A549 (cell line): ENCODE results near the gene CCL2. TPM values are rescaled to one million over a fixed set of nuclear protein-coding genes. Genes with fewer than 3 reads are reported as not detected.

ENCODE experiments used
- ATAC-seq, 2 experiments: fragments of 200-7000 bp in 1 of 2; fragments of >200 bp in 1 of 2; cut with Nextera tagmentation in 1 of 2; cut with Tn5 transposase in 1 of 2; 3 replicates each; pipeline versions ENCODE4 v1.8.0 to v1.9.1; 2018 to 2020; ENCODE audit warnings: mild to moderate bottlenecking in 1 of 2, moderate library complexity in 1 of 2
- CTCF ChIA-PET: fragments of 300-600 bp; sonication (Branson Sonifier 250); formaldehyde crosslinking; extraction: SDS; loops from one replicate; lab custom pipeline; 2021; ENCODE audit warnings: antibody characterized with exemption, inconsistent platforms; lab: Yijun Ruan, JAX
- POLR2A ChIA-PET: fragments of 350-600 bp; formaldehyde crosslinking; extraction: SDS; loops from one replicate; lab custom pipeline; 2021; ENCODE audit warnings: antibody characterized with exemption, inconsistent platforms; lab: Yijun Ruan, JAX
- DNase-seq, 2 experiments: peaks; one replicate each; pipeline versions ENCODE4 v3.0.0 to v3.0.0-alpha.2; 2011 to 2016; ENCODE audit warnings: low read depth in 1 of 2, low spot score in 1 of 2
- FAIRE-seq: peaks from 2 replicates; lab custom pipeline; 2011; peaks lifted over from hg19 to GRCh38; lab: Jason Lieb, UNC
- H3K27ac ChIP-seq, 2 experiments: fragments of >200 bp; sonication (Bioruptor Twin); formaldehyde crosslinking; 3 replicates each; pipeline ENCODE4 v1.5.1; 2016 to 2017
- H3K4me1 ChIP-seq: fragments of >200 bp; sonication (Bioruptor Twin); formaldehyde crosslinking; 3 replicates; pipeline ENCODE4 v1.6.1; 2016
- H3K4me2 ChIP-seq: fragments of >200 bp; sonication (Bioruptor Twin); formaldehyde crosslinking; 3 replicates; pipeline ENCODE4 v1.6.1; 2016
- H3K4me3 ChIP-seq: fragments of >200 bp; sonication (Bioruptor Twin); formaldehyde crosslinking; 3 replicates; pipeline ENCODE4 v1.5.1; 2016
- H3K9me3 ChIP-seq: fragments of >200 bp; sonication (Bioruptor Twin); formaldehyde crosslinking; 3 replicates; pipeline ENCODE4 v1.6.1; 2016
- BHLHE40 ChIP-seq: IDR thresholded peaks from 2 replicates; pipeline ENCODE4 v1.6.1; 2012; ENCODE audit warnings: low read depth, low read length, inconsistent platforms
- EHF ChIP-seq: fragments of 250-450 bp; sonication (Bioruptor Pico); IDR thresholded peaks from 2 replicates; pipeline ENCODE4 v1.5.0; 2020; ENCODE audit warnings: mild to moderate bottlenecking
- EP300 ChIP-seq, 2 experiments: fragments of >200 bp; sonication (Bioruptor Twin); formaldehyde crosslinking; IDR thresholded peaks; 2 replicates in 1 of 2; 3 replicates in 1 of 2; pipeline ENCODE4 v1.6.1; 2016 to 2017
- FOSB ChIP-seq: fragments of 250-450 bp; sonication (Bioruptor Pico); IDR thresholded peaks from 2 replicates; pipeline ENCODE4 v1.5.0; 2020; ENCODE audit warnings: mild to moderate bottlenecking, moderate library complexity
- HDAC2 ChIP-seq: fragments of 200-600 bp; sonication (generic); IDR thresholded peaks from 2 replicates; pipeline ENCODE4 v1.6.1; 2016
- HOXA7 ChIP-seq: fragments of 250-450 bp; sonication (Bioruptor Pico); IDR thresholded peaks from 2 replicates; pipeline ENCODE4 v1.5.0; 2020; ENCODE audit warnings: mild to moderate bottlenecking, moderate library complexity
- HOXB5 ChIP-seq: fragments of 250-450 bp; sonication (Bioruptor Pico); IDR thresholded peaks from 2 replicates; pipeline ENCODE4 v1.5.0; 2020; ENCODE audit warnings: mild to moderate bottlenecking, moderate library complexity
- JUNB ChIP-seq: fragments of >200 bp; sonication (Bioruptor Twin); formaldehyde crosslinking; IDR thresholded peaks from 2 replicates; pipeline ENCODE4 v1.6.1; 2016
- KDM1A ChIP-seq: fragments of 200-600 bp; sonication (generic); IDR thresholded peaks from 2 replicates; pipeline ENCODE4 v1.6.1; 2016; ENCODE audit warnings: low read depth, mild to moderate bottlenecking
- KDM5A ChIP-seq: fragments of 200-600 bp; sonication (generic); IDR thresholded peaks from 2 replicates; pipeline ENCODE4 v1.6.1; 2016; ENCODE audit warnings: antibody characterized with exemption, mild to moderate bottlenecking
- MAFK ChIP-seq: fragments of 450-650 bp; IDR thresholded peaks from 2 replicates; pipeline ENCODE4 v1.6.1; 2014; ENCODE audit not compliant: partially characterized antibody
- MYC ChIP-seq: IDR thresholded peaks from 2 replicates; pipeline ENCODE4 v1.6.1; 2012; ENCODE audit warnings: mild to moderate bottlenecking, inconsistent platforms, low read length, improper control_type of control experiment, borderline replicate concordance
- NFE2L2 ChIP-seq: fragments of 150-350 bp; conservative IDR thresholded peaks from 2 replicates; pipeline ENCODE4 v1.6.1; 2014; ENCODE audit warnings: low read length
- NPAS2 ChIP-seq: fragments of 250-450 bp; sonication (Bioruptor Pico); IDR thresholded peaks from 2 replicates; pipeline ENCODE4 v1.8.0; 2022; ENCODE audit warnings: mild to moderate bottlenecking, moderate library complexity, borderline replicate concordance
- PHF8 ChIP-seq: fragments of 200-600 bp; sonication (generic); IDR thresholded peaks from 2 replicates; pipeline ENCODE4 v1.6.1; 2016; ENCODE audit warnings: low read depth, mild to moderate bottlenecking, antibody characterized with exemption, moderate library complexity, borderline replicate concordance
- RAD21 ChIP-seq, 2 experiments: fragments of >200 bp in 1 of 2; sonication (Bioruptor Twin) in 1 of 2; formaldehyde crosslinking in 1 of 2; IDR thresholded peaks in 1 of 2; conservative IDR thresholded peaks in 1 of 2; 2 replicates in 1 of 2; 3 replicates in 1 of 2; pipeline ENCODE4 v1.6.1; 2012 to 2018; ENCODE audit warnings: inconsistent platforms in 1 of 2
- RNF2 ChIP-seq: fragments of 200-600 bp; sonication (generic); IDR thresholded peaks from 2 replicates; pipeline ENCODE4 v1.6.1; 2016; ENCODE audit warnings: low read depth, mild to moderate bottlenecking, antibody characterized with exemption, moderate library complexity, borderline replicate concordance
- SMC3 ChIP-seq: fragments of >200 bp; sonication (Bioruptor Twin); formaldehyde crosslinking; IDR thresholded peaks from 3 replicates; pipeline ENCODE4 v1.6.1; 2018; ENCODE audit warnings: inconsistent platforms
- TFCP2L1 ChIP-seq: fragments of 250-450 bp; sonication (Bioruptor Pico); IDR thresholded peaks from 2 replicates; pipeline ENCODE4 v1.5.0; 2021; ENCODE audit warnings: mild to moderate bottlenecking
- TP53 ChIP-seq: fragments of 250-450 bp; sonication (Bioruptor Pico); IDR thresholded peaks from 2 replicates; pipeline ENCODE4 v1.5.0; 2021; ENCODE audit warnings: mild to moderate bottlenecking, moderate library complexity
- ZC3H11A ChIP-seq: fragments of 450-650 bp; IDR thresholded peaks from 2 replicates; pipeline ENCODE4 v1.6.1; 2014; ENCODE audit warnings: antibody characterized with exemption, mild to moderate bottlenecking
- ZNF302 ChIP-seq: fragments of 250-450 bp; sonication (Bioruptor Pico); IDR thresholded peaks from 2 replicates; pipeline ENCODE4 v1.9.0; 2021; ENCODE audit warnings: inconsistent platforms, mild to moderate bottlenecking, moderate library complexity
- ZSCAN20 ChIP-seq: fragments of 250-450 bp; sonication (Bioruptor Pico); IDR thresholded peaks from 2 replicates; pipeline ENCODE4 v1.8.0; 2022; ENCODE audit warnings: mild to moderate bottlenecking, moderate library complexity
- WGBS: methylation state at CpG from one replicate; pipeline ENCODE4 v1.1.6; 2017; ENCODE audit errors: missing lambda C conversion rate; 5-methylcytosine and 5-hydroxymethylcytosine counted together
- polyA plus RNA-seq, 4 experiments: library from polyadenylated mRNA; depleted of rRNA in 3 of 4; stranded (reverse); fragments of >200 nt; fragmentation: RNase III in 1 of 4; extraction: RNeasy Plus Mini Kit Qiagen cat#74134 plus additional on column Dnase treatment in 1 of 4; gene quantifications; 2 replicates in 3 of 4; 3 replicates in 1 of 4; pipeline ENCODE4 v1.2.3, GENCODE V29; 2011 to 2017
- TF ChIP-seq, protein P1 (sequence below): fragments of 150-350 bp; IDR thresholded peaks from 2 replicates; pipeline ENCODE4 v1.6.1; 2014; ENCODE audit warnings: low read depth, mild to moderate bottlenecking, low read length
- TF ChIP-seq, protein P2 (sequence below): IDR thresholded peaks from 2 replicates; pipeline ENCODE4 v1.6.1; 2012
- TF ChIP-seq, protein P3 (sequence below): fragments of >200 bp; sonication (Bioruptor Twin); formaldehyde crosslinking; IDR thresholded peaks from 3 replicates; pipeline ENCODE4 v1.5.1; 2016
- TF ChIP-seq, protein P4 (sequence below): IDR thresholded peaks from 2 replicates; pipeline ENCODE4 v1.6.1; 2012

The CCL2 gene
- polyA plus RNA-seq, 2 of the 4 experiments (the other 2 are of a cell fraction) = 17.6 to 144 TPM

DNA sequence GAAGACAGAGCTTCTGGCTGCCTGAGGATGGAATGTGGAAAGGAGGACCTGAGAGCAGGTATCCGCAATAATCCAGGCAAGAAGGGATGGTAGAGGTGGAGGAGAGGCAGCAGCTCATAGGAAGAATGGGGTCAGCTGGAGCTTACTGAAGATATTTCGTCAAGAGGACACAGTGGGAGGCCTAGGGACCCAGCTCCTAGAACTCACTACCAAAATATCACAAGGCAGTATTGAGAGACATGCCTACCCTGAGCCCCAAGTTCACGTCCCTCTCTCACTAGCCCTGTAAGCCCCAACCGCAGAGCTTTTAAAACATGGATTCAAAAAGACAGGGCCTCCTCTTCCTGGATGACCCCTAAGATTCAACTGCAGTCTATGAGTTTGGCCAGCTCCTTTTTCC lies 50.0 kb downstream of the CCL2 start:
- ATAC-seq = no peak

DNA sequence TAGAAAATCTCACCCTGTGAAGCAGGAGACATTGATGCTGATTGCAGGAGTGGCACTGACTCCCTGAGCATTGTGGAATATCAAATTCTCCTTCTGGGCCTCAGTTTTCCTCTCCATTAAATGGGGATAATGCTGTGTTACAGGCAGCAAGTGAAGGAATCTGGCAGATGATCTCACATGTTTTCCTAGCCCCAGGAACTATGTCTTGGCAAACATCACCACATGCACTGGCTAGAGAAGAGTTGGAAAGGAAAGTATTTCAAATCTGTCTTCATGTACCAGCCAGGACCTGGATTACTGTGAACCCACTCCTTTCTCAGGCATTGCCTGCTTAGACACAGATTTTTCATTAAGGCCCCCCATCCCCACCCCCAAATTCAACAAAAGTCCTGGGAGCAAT lies 50.5 kb downstream of the CCL2 start:
- TF ChIP-seq, protein P1, sequence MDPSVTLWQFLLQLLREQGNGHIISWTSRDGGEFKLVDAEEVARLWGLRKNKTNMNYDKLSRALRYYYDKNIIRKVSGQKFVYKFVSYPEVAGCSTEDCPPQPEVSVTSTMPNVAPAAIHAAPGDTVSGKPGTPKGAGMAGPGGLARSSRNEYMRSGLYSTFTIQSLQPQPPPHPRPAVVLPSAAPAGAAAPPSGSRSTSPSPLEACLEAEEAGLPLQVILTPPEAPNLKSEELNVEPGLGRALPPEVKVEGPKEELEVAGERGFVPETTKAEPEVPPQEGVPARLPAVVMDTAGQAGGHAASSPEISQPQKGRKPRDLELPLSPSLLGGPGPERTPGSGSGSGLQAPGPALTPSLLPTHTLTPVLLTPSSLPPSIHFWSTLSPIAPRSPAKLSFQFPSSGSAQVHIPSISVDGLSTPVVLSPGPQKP = no peak
- TF ChIP-seq TP53 (CRISPR knock-in tag) (no peak), KDM1A (no peak)
- DNase-seq (no peak), ATAC-seq (no peak), FAIRE-seq (no peak)
- Histone ChIP-seq H3K4me3 (no peak overlapping the region), H3K4me1 (peaks cover 4% of the 10 kb centered on the region; the same call in 1 of the 3 replicates), H3K27ac (no peak overlapping the region), H3K4me2 (no peak overlapping the region), H3K9me3 (no peaks in the 10 kb centered on the region)
- POLR2A ChIA-PET = no interaction called here
- CTCF ChIA-PET = interaction anchor here (0.9 to 6.6 kb wide), 8 partner anchors 14 to 126 kb away, joined by 3 to 47 read pairs (median 4); partner anchors contain the start of gene CCL8

More for the DNA sequence above, 50.0 kb downstream of the CCL2 start:
- Histone ChIP-seq H3K4me1 (peaks cover 4% of the 10 kb centered on the region; the same call in 1 of the 3 replicates), H3K27ac (no peak overlapping the region), H3K4me3 (no peak overlapping the region), H3K4me2 (no peak overlapping the region), H3K9me3 (no peaks in the 10 kb centered on the region)
- TF ChIP-seq PHF8 (no peak), ZSCAN20 (no peak), KDM5A (no peak), BHLHE40 (no peak), HOXB5 (CRISPR knock-in tag) (no peak), MYC (no peak), FOSB (no peak), ZC3H11A (no peak), RNF2 (no peak), HOXA7 (CRISPR knock-in tag) (no peak)
- TF ChIP-seq, protein P2, sequence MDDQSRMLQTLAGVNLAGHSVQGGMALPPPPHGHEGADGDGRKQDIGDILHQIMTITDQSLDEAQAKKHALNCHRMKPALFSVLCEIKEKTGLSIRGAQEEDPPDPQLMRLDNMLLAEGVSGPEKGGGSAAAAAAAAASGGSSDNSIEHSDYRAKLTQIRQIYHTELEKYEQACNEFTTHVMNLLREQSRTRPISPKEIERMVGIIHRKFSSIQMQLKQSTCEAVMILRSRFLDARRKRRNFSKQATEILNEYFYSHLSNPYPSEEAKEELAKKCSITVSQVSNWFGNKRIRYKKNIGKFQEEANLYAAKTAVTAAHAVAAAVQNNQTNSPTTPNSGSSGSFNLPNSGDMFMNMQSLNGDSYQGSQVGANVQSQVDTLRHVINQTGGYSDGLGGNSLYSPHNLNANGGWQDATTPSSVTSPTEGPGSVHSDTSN = no peak
- TF ChIP-seq, protein P3, sequence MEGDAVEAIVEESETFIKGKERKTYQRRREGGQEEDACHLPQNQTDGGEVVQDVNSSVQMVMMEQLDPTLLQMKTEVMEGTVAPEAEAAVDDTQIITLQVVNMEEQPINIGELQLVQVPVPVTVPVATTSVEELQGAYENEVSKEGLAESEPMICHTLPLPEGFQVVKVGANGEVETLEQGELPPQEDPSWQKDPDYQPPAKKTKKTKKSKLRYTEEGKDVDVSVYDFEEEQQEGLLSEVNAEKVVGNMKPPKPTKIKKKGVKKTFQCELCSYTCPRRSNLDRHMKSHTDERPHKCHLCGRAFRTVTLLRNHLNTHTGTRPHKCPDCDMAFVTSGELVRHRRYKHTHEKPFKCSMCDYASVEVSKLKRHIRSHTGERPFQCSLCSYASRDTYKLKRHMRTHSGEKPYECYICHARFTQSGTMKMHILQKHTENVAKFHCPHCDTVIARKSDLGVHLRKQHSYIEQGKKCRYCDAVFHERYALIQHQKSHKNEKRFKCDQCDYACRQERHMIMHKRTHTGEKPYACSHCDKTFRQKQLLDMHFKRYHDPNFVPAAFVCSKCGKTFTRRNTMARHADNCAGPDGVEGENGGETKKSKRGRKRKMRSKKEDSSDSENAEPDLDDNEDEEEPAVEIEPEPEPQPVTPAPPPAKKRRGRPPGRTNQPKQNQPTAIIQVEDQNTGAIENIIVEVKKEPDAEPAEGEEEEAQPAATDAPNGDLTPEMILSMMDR = no peak
- TF ChIP-seq, protein P4, sequence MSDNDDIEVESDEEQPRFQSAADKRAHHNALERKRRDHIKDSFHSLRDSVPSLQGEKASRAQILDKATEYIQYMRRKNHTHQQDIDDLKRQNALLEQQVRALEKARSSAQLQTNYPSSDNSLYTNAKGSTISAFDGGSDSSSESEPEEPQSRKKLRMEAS = no peak
- WGBS = 89% methylated on average over 4 of the region's 4 CpGs
- CTCF ChIA-PET = interaction anchor here (1.0 to 6.6 kb wide), 3 partner anchors 12 to 103 kb away, joined by 3 to 42 read pairs (median 10); no protein-coding TSS in a partner anchor
- FAIRE-seq (no peak), DNase-seq (no peak)
- POLR2A ChIA-PET = no interaction called here

DNA sequence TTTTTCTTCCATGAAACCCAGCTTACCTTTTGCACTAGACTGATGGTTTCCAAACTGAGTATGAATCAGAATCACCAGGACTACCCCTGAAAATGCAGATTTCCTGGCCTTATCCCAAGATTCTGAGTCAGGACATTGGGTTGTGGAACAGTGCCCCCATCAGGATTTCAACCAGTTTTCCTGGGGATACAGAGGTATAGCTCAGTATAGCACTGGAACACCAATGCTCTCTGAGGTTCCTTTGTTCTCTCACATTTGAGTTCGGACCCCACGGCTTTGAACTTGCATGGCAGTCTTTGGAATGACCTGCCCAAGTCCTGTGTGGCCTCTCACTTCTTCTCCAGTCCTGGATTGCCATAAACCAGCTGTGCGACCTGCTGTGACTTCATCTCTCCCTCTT lies 51.4 kb downstream of the CCL2 start:
- 0 out of 3 replicates have a peak, but pooled peaks cover 4% of the 10 kb centered on the region for H3K4me1 ChIP-seq

More for the DNA sequence above, 51.4 kb downstream of the CCL2 start:
- FAIRE-seq = no peak
- WGBS = 18% methylated on average over 3 of the region's 3 CpGs
- DNase-seq = peak; percentile 22 to 38
- no peaks in the 10 kb centered on the region for H3K9me3 ChIP-seq
- H3K4me3 ChIP-seq = no peak overlapping the region
- TF ChIP-seq MAFK (no peak), KDM1A (no peak), NPAS2 (no peak), NFE2L2 (no peak), HDAC2 (no peak), EP300 (IDR thresholded peaks at IDR 0.05) (no peak), TFCP2L1 (CRISPR knock-in tag) (no peak), EHF (CRISPR knock-in tag) (no peak), RAD21 (conservative IDR thresholded peaks at IDR 0.05 in 1 of 2, IDR thresholded peaks at IDR 0.05 in 1 of 2) (peak; percentile 73 to 83), ZNF302 (CRISPR knock-in tag) (no peak), JUNB (no peak), SMC3 (peak; percentile 66)
- TF ChIP-seq, protein P3 = peak; percentile 60
- TF ChIP-seq, all 56 proteins: peak for 3
- POLR2A ChIA-PET = no interaction called here
- CTCF ChIA-PET = interaction anchor here (0.7 to 4.0 kb wide), 10 partner anchors 13 to 127 kb away, joined by 3 to 47 read pairs (median 3); partner anchors contain the start of gene CCL8
- Histone ChIP-seq H3K27ac (no peak overlapping the region; a peak in 1 of 6 replicates), H3K4me2 (no peak overlapping the region)
- ATAC-seq = peak; percentile 82 to 94
